K562 (cell line): ENCODE measurements around the gene ARF1. TPM values are rescaled to one million over a fixed set of nuclear protein-coding genes. Genes with fewer than 3 reads are reported as not detected.

Source experiments
- ATAC-seq: fragments of 200-7000 bp; cut with Tn5 transposase; 3 replicates; pipeline ENCODE4 v1.9.1; 2020; ENCODE audit warnings: moderate library complexity
- BruUV-seq: library from RNA; stranded (reverse); fragments of 400-500 nt; replicated peaks from 2 replicates; lab custom pipeline; 2021; lab: Mats Ljungman, UMichigan
- CTCF ChIA-PET: fragments of 300-600 bp; formaldehyde crosslinking; extraction: SDS; loops from one replicate; lab custom pipeline; 2021; ENCODE audit warnings: low intra/inter-chr PET ratio; lab: Yijun Ruan, JAX
- POLR2A ChIA-PET: fragments of 300-600, 350-650 bp; sonication (Branson Sonifier 250); formaldehyde crosslinking; extraction: SDS; loops from one replicate; lab custom pipeline; 2021; ENCODE audit warnings: antibody characterized with exemption, inconsistent platforms; lab: Yijun Ruan, JAX
- DNase-seq, 4 experiments: peaks; one replicate each; pipeline versions ENCODE4 v3.0.0 to v3.0.0-alpha.2; 2011 to 2018; ENCODE audit warnings: low spot score in 3 of 4, mixed read lengths in 3 of 4; ENCODE audit errors: extremely low read depth in 1 of 4
- FAIRE-seq: peaks from 2 replicates; lab custom pipeline; 2011; peaks lifted over from hg19 to GRCh38; lab: Jason Lieb, UNC
- H2AFZ ChIP-seq: 2 replicates; pipeline ENCODE4 v1.6.0; 2011; ENCODE audit warnings: low read depth, low read length, control low read depth, inconsistent platforms
- H3K27ac ChIP-seq: fragments of 200-600 bp; 3 replicates; pipeline ENCODE4 v1.8.0; 2011; ENCODE audit warnings: low read depth, mild to moderate bottlenecking, control low read depth, inconsistent platforms, low read length, moderate library complexity, mixed read lengths; ENCODE audit errors: extremely low read depth
- H3K27me3 ChIP-seq, 2 experiments: fragments of 300-600 bp in 1 of 2; 2 replicates in 1 of 2; 3 replicates in 1 of 2; pipeline versions ENCODE4 v1.6.0 to v1.8.0; 2011; ENCODE audit warnings: inconsistent platforms in 2 of 2, low read length in 2 of 2, mild to moderate bottlenecking in 1 of 2, mixed read lengths in 1 of 2, moderate library complexity in 1 of 2; ENCODE audit not compliant: control insufficient read depth in 2 of 2, insufficient read depth in 2 of 2
- H3K36me3 ChIP-seq: fragments of 300-600 bp; 3 replicates; pipeline ENCODE4 v1.8.0; 2011; ENCODE audit warnings: mild to moderate bottlenecking, low read length, inconsistent platforms; ENCODE audit not compliant: control insufficient read depth, insufficient read depth
- H3K4me1 ChIP-seq, 2 experiments: fragments of 200-600 bp in 1 of 2; replicated peaks in 1 of 2; 2 replicates in 1 of 2; 3 replicates in 1 of 2; pipeline versions ENCODE4 v1.5.1 to v1.8.0; 2011; ENCODE audit warnings: inconsistent platforms in 2 of 2, low read length in 2 of 2, mild to moderate bottlenecking in 1 of 2, mixed read lengths in 1 of 2, moderate library complexity in 1 of 2; ENCODE audit not compliant: control insufficient read depth in 2 of 2, insufficient read depth in 2 of 2
- H3K4me2 ChIP-seq: 2 replicates; pipeline ENCODE4 v1.6.1; 2011; ENCODE audit warnings: low read length, control low read depth, inconsistent platforms, mixed read lengths; ENCODE audit not compliant: insufficient read depth
- H3K4me3 ChIP-seq: fragments of 200-600 bp; sonication (generic), shearing (Covaris generic); 2 replicates; pipeline ENCODE4 v1.5.1; 2016; ENCODE audit warnings: control low read depth, inconsistent platforms
- H3K79me2 ChIP-seq: fragments of 200-600 bp; 3 replicates; pipeline ENCODE4 v1.8.0; 2011; ENCODE audit warnings: low read length, inconsistent platforms; ENCODE audit not compliant: control insufficient read depth, insufficient read depth
- H3K9ac ChIP-seq, 2 experiments: 2 replicates each; pipeline versions ENCODE4 v1.6.0 to v1.6.1; 2011; ENCODE audit warnings: low read depth in 2 of 2, low read length in 2 of 2, control low read depth in 1 of 2, inconsistent platforms in 1 of 2, mild to moderate bottlenecking in 1 of 2, mixed read lengths in 1 of 2; ENCODE audit not compliant: insufficient read depth in 1 of 2
- H3K9me1 ChIP-seq: one replicate; pipeline ENCODE4 v1.6.0; 2011; ENCODE audit warnings: inconsistent platforms, mild to moderate bottlenecking, low read length, moderate library complexity; ENCODE audit not compliant: control insufficient read depth, insufficient read depth
- H3K9me3 ChIP-seq: replicated peaks from 2 replicates; pipeline ENCODE4 v1.5.1; 2011; ENCODE audit warnings: low read depth, low read length, inconsistent platforms; ENCODE audit not compliant: control insufficient read depth, insufficient read depth
- H4K20me1 ChIP-seq: replicated peaks from 2 replicates; pipeline ENCODE4 v1.6.1; 2011; ENCODE audit warnings: low read length, inconsistent platforms, mixed read lengths; ENCODE audit not compliant: control insufficient read depth, insufficient read depth
- CBX2 ChIP-seq: fragments of 200-600 bp; sonication (generic); IDR thresholded peaks from one replicate; pipeline ENCODE4 v1.6.1; 2012; ENCODE audit warnings: mild to moderate bottlenecking, low read length, inconsistent platforms; ENCODE audit not compliant: insufficient read depth, poor library complexity, severe bottlenecking
- E4F1 ChIP-seq: fragments of 250-450 bp; sonication (Bioruptor Pico); IDR thresholded peaks from 2 replicates; pipeline ENCODE4 v1.5.0; 2021; ENCODE audit warnings: mild to moderate bottlenecking, borderline replicate concordance
- EWSR1 ChIP-seq: fragments of 450-650 bp; IDR thresholded peaks from 2 replicates; pipeline ENCODE4 v1.6.1; 2018; ENCODE audit warnings: borderline replicate concordance, mild to moderate bottlenecking, low read depth, moderate library complexity; ENCODE audit not compliant: partially characterized antibody
- FIP1L1 ChIP-seq: fragments of 200-400 bp; formaldehyde crosslinking; IDR thresholded peaks from 2 replicates; pipeline ENCODE4 v1.6.1; 2018; ENCODE audit warnings: mild to moderate bottlenecking, low read depth, low read length; ENCODE audit not compliant: poor library complexity, severe bottlenecking
- GABPA ChIP-seq: fragments of 200-800 bp; sonication (Bioruptor generic); conservative IDR thresholded peaks from 2 replicates; pipeline ENCODE4 v1.6.1; 2016; ENCODE audit warnings: low read depth, missing genetic modification characterization, missing compliant biosample characterization
- GABPB2 ChIP-seq: fragments of 250-450 bp; sonication (Bioruptor Pico); conservative IDR thresholded peaks from 2 replicates; pipeline ENCODE4 v1.5.1; 2021; ENCODE audit warnings: mild to moderate bottlenecking
- HINFP ChIP-seq: fragments of 450-650 bp; conservative IDR thresholded peaks from 2 replicates; pipeline ENCODE4 v1.6.1; 2016; ENCODE audit warnings: missing genetic modification characterization, low read depth, mild to moderate bottlenecking, control low read depth, missing compliant biosample characterization
- MTA2 ChIP-seq: fragments of 450-650 bp; IDR thresholded peaks from 2 replicates; pipeline ENCODE4 v1.6.1; 2016; ENCODE audit warnings: low read depth
- NEUROD1 ChIP-seq: fragments of 150-350 bp; IDR thresholded peaks from 2 replicates; pipeline ENCODE4 v1.6.1; 2014; ENCODE audit warnings: borderline replicate concordance, low read length, low read depth; ENCODE audit not compliant: partially characterized antibody
- PURB ChIP-seq: sonication (generic); formaldehyde crosslinking; IDR thresholded peaks from 2 replicates; pipeline ENCODE4 v1.9.0; 2021; ENCODE audit warnings: low read depth, mild to moderate bottlenecking, missing genetic modification reagents
- RNF219 ChIP-seq: fragments of 250-450 bp; sonication (Bioruptor Pico); IDR thresholded peaks from 2 replicates; pipeline ENCODE4 v1.5.0; 2022; ENCODE audit warnings: mild to moderate bottlenecking
- SMARCC2 ChIP-seq: fragments of 450-650 bp; IDR thresholded peaks from 2 replicates; pipeline ENCODE4 v1.6.1; 2017; ENCODE audit warnings: antibody characterized with exemption, moderate library complexity, mild to moderate bottlenecking, low read depth
- TCFL5 ChIP-seq: fragments of 250-450 bp; sonication (Bioruptor Pico); conservative IDR thresholded peaks from 2 replicates; pipeline ENCODE4 v1.6.1; 2021; ENCODE audit warnings: mild to moderate bottlenecking, moderate library complexity, matching md5 sums
- TGIF2 ChIP-seq: sonication (generic); formaldehyde crosslinking; IDR thresholded peaks from 2 replicates; pipeline ENCODE4 v1.8.1; 2022; ENCODE audit warnings: mild to moderate bottlenecking, missing genetic modification reagents, moderate library complexity
- ZNF12 ChIP-seq: sonication (generic); formaldehyde crosslinking; IDR thresholded peaks from 2 replicates; pipeline ENCODE4 v1.4.0; 2020; ENCODE audit warnings: mild to moderate bottlenecking, missing genetic modification reagents
- ZNF165 ChIP-seq: fragments of 250-450 bp; sonication (Bioruptor Pico); IDR thresholded peaks from 2 replicates; pipeline ENCODE4 v1.4.0; 2020; ENCODE audit warnings: borderline replicate concordance
- WGBS: fragments of 100-300 bp; shearing (Covaris generic); methylation state at CpG from one replicate; pipeline ENCODE4 v1.1.6; 2016; ENCODE audit warnings: low coverage, mixed read lengths; ENCODE audit not compliant: insufficient coverage; ENCODE audit errors: missing lambda C conversion rate; 5-methylcytosine and 5-hydroxymethylcytosine counted together
- in situ Hi-C: fragments of 300-500 bp; cut with MboI; formaldehyde crosslinking; loops from 4 replicates; pipeline ENCODE4 v1.15.0; 2018; ENCODE audit warnings: inconsistent platforms, mixed read lengths
- intact Hi-C: fragments of 100-400 bp; cut with micrococcal nuclease; formaldehyde crosslinking; loops from 2 replicates; pipeline ENCODE4 v1.14.2; 2022
- polyA plus RNA-seq, 8 experiments: library from polyadenylated mRNA; depleted of rRNA in 4 of 8; stranded (reverse) in 5 of 8; unstranded in 3 of 8; fragments of >200 nt; fragmentation: Nextera tagmentation in 2 of 8; fragmentation: Illumina TruSeq in 1 of 8; extraction: Ambion mirVana in 2 of 8; extraction: Trizol in 1 of 8; gene quantifications; 2 replicates each; pipeline versions ENCODE4 v1.2.1 to v1.2.3, GENCODE V29; 2011 to 2014; ENCODE audit warnings: inconsistent platforms in 1 of 8, missing spikeins in 1 of 8
- total RNA-seq, 7 experiments: library from RNA; depleted of rRNA in 6 of 7; stranded (reverse); fragments of >200 nt in 6 of 7; fragmentation: Illumina TruSeq in 2 of 7; extraction: Trizol in 2 of 7; gene quantifications; 2 replicates each; pipeline versions ENCODE4 v1.2.1 to v1.2.3, GENCODE V29; 2011 to 2021; ENCODE audit warnings: low replicate concordance in 1 of 7

ARF1 gene
- total and polyA plus RNA-seq, 9 of the 15 experiments (the other 6 are each of a cell fraction or from before 2014, with no cell fraction given), result 69.8 to 593 (median 325) TPM

GRCh38 chr1:228064296-228064695 lies 18.2 kb upstream of the ARF1 start:
- Histone ChIP-seq H2AFZ (no peak overlapping the region), H4K20me1 (no peaks in the 10 kb centered on the region), H3K4me2 (no peak overlapping the region), H3K4me1 (peaks cover 0 to 36% of the 10 kb centered on the region in 2 experiments; a peak in 3 of 5 replicates), H3K9me3 (no peaks in the 10 kb centered on the region), H3K9ac (no peak overlapping the region), H3K27me3 (peaks cover 11 to 35% of the 10 kb centered on the region in 2 experiments; a peak in 4 of 5 replicates), H3K36me3 (no peaks in the 10 kb centered on the region), H3K27ac (no peak overlapping the region), H3K9me1 (no peaks in the 10 kb centered on the region), H3K79me2 (no peaks in the 10 kb centered on the region), H3K4me3 (no peak overlapping the region)
- BruUV-seq, result no TSS peak
- FAIRE-seq (no peak), ATAC-seq (no peak), DNase-seq (no peak)
- ChIA-PET POLR2A (no interaction called here), CTCF (no interaction called here)
- intact Hi-C loops, result no loop called here
- WGBS, result 19% methylated on average over 6 of the region's 8 CpGs
- in situ Hi-C loops, result no loop called here
- TF ChIP-seq FIP1L1, result no peak
- TF ChIP-seq MTA2, result no peak
- TF ChIP-seq ZNF12 (CRISPR knock-in tag), result no peak
- no peak for TF ChIP-seq E4F1 (CRISPR knock-in tag)
- TF ChIP-seq CBX2, result no peak
- TF ChIP-seq GABPA (tag), result no peak
- no peak for TF ChIP-seq PURB (CRISPR knock-in tag)
- TF ChIP-seq HINFP (tag), result no peak
- no peak for TF ChIP-seq TGIF2 (CRISPR knock-in tag)
- TF ChIP-seq EWSR1, result no peak
- TF ChIP-seq SMARCC2, result no peak
- TF ChIP-seq ZNF165 (CRISPR knock-in tag), result no peak
- no peak for TF ChIP-seq NEUROD1
- no peak for TF ChIP-seq TCFL5 (CRISPR knock-in tag)
- TF ChIP-seq GABPB2, result no peak
- TF ChIP-seq RNF219 (CRISPR knock-in tag), result no peak
